ENCODE data around the gene FAAP24. TPM values are rescaled to one million over a fixed set of nuclear protein-coding genes. Genes with fewer than 3 reads are reported as not detected.
"Not testable (repeated sequence)": the region's sequence is repeated elsewhere in the genome, so short reads cannot be mapped to it uniquely, and the experiment has no call there.

FAAP24 gene
- total RNA-seq, 1 experiment from 2014 or later, result 6.0 TPM

GRCh38 chr19:32997061-32997464 is 25.0 kb downstream of the FAAP24 start:
- H3K9me3 Mint-ChIP-seq; H4K20me1 ChIP-seq (ENCODE audit: control insufficient read depth, insufficient read depth, insufficient read length); H3K9ac ChIP-seq (ENCODE audit: extremely low read depth, insufficient read length, low read length); H4K8ac ChIP-seq (replicated peaks; ENCODE audit: insufficient read length, low read depth, low read length); H2BK20ac ChIP-seq (ENCODE audit: low read depth, low read length, poor library complexity, severe bottlenecking); H3K23ac ChIP-seq (ENCODE audit: insufficient read length, low read depth, low read length); H3K9me3 ChIP-seq (ENCODE audit: control insufficient read depth, low read depth, low read length); H3K27me3 Mint-ChIP-seq (ENCODE audit: low read depth); H3K4me1 Mint-ChIP-seq; H2AFZ ChIP-seq (ENCODE audit: low read length); DNase-seq; H3K4me3 Mint-ChIP-seq; H3K4ac ChIP-seq (ENCODE audit: low read depth, low read length); H3K79me2 ChIP-seq (ENCODE audit: insufficient read depth, low read length); H3K79me1 ChIP-seq (ENCODE audit: insufficient read depth, low read depth, low read length, poor library complexity, severe bottlenecking); H3K27me3 ChIP-seq (ENCODE audit: insufficient read depth, low read length); H3T11ph ChIP-seq (ENCODE audit: low read length); H2BK12ac ChIP-seq (ENCODE audit: insufficient read length, low read depth, low read length); H4K5ac ChIP-seq (ENCODE audit: insufficient read length, low read depth, low read length); H3K4me2 ChIP-seq (ENCODE audit: insufficient read depth, insufficient read length, low read length); H2BK15ac ChIP-seq (ENCODE audit: low read depth, low read length); H4K91ac ChIP-seq (ENCODE audit: insufficient read length, low read depth, low read length); H3K23me2 ChIP-seq (ENCODE audit: insufficient read length, low read depth, low read length, poor library complexity, severe bottlenecking); H3K14ac ChIP-seq (ENCODE audit: insufficient read depth, low read length); H3K27ac ChIP-seq (ENCODE audit: insufficient read length, low read depth, low read length); H3K56ac ChIP-seq (ENCODE audit: insufficient read length, low read depth, low read length); H3K4me1 ChIP-seq (ENCODE audit: insufficient read depth, low read length); H3K18ac ChIP-seq (ENCODE audit: insufficient read length, low read depth, low read length); H2AK5ac ChIP-seq (ENCODE audit: insufficient read length, low read length); H2BK120ac ChIP-seq (ENCODE audit: low read depth, low read length, poor library complexity, severe bottlenecking); H2BK5ac ChIP-seq (ENCODE audit: insufficient read length, low read length): not testable (repeated sequence)
- no CpG with 5 or more reads among the region's 7 CpGs for WGBS (ENCODE audit: extremely low coverage, insufficient read length, low lambda C conversion rate)
- peaks cover 26 to 71% (median 67%) of the 10 kb centered on the region in 3 experiments for H3K36me3 Mint-ChIP-seq (ENCODE audit: insufficient read depth in 1 of 3, low read depth in 3 of 3)
- H3K27ac Mint-ChIP-seq, result peak overlapping the region in 1 of 3 experiments; percentile 75; a peak in 2 of 7 replicates

All from H9 (cell line).